SKM-1 treated with dmso at 0.1 percent for 144 hours (cell line): Measurements from ENCODE around the gene GFER.
"Not testable (repeated sequence)": the region's sequence is repeated elsewhere in the genome, so short reads cannot be mapped to it uniquely, and the experiment has no call there.

Source experiments
- DNase-seq: peaks from one replicate; lab custom pipeline; 2025; ENCODE audit not compliant: unreplicated experiment; lab: John Stamatoyannopoulos, UW

Gene GFER

DNA sequence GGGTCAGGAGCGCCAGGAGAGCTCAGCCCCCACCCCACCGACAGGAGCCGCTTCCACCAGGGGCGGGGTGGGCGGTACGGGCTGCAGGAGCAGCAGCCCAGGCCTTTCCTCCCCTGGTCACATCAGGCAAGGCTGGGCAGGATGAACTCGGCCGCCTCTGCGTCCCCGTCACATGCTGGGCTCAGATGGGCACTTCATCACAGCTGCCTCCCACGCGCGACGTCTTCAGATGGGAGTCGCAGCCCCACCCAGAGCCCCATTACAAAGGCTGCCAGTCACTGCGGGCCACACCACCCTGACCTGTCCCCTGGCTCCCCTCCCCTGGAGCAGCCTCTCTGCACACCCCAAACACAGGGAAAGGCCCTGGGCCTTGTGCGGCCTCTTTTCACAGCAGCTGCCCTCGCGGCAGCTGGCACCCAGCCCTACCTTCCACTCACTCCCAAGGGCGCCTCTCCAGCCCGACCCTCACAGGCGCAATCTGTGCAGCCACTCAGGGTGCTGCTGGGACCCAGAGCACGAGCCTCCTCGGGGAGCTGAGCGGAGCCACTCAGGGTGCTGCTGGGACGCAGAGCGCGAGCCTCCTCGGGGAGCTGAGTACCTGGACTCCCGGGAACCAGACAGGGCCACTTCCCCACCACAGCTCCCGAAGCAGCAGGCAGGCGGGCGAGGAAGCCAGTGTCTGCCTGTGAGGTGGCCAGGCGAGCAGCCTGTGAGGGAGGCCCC is 21.0 kb downstream of the GFER start:
- no peak for DNase-seq

DNA sequence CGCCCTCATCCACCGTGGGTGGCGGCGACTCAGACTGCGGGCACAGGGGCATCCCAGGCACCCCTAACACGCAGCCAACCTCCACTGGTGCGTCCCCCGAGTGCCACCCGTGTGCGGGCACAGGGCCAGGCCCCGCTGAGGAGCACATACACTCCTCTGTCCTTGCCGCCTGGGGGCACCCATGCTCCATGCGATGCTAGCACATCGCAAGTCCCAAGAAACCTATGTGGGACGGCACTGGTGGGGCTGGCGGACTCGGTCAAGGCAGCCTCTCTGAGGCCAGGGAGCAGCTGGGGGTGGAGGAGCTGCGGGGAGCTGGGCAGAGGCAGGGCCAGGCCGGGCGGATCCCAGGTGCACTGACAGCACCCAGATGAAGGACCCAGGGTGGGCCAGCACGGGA is 21.7 kb downstream of the GFER start:
- DNase-seq, result no peak

- no peak for DNase-seq
These were observed 22.3 kb downstream of the GFER start for GRCh38 chr16:2006317-2006716.

DNA sequence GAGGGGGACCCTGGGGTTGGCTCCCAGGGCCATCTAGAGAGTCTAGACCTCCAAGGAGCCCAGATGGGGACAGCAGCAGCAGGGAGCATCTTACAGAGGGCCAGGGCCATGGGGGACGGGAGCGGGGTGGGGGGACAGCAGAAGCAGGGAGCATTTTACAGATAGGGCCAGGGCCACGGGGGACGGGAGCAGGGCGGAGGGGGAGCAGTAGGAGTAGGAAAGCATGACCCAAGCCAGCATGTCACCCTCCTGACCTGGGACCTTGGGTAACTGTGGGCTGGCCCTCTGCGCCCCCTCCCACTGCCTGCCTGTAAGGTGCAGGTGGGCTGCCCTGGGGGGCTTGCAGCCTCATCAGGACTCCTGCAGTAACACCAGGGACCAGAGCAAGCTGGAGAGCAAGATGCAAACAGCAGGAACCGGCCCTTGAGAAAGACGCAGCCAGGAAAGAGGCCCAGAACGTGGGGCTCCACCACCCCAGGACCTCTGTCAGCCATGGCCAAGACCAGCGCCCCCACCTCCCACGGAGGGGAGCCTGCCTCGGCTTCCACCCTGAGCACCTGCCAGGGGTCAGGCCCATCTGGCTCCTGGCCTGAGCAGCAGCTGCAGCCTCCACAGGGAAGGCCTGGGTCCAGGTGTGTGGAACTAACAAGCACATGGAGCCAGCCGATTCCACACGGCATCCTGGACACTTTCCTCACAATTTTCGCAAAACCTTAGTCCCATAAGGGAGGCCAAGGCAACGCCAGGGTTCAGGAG is 23.3 kb downstream of the GFER start:
- no peak for DNase-seq

DNA sequence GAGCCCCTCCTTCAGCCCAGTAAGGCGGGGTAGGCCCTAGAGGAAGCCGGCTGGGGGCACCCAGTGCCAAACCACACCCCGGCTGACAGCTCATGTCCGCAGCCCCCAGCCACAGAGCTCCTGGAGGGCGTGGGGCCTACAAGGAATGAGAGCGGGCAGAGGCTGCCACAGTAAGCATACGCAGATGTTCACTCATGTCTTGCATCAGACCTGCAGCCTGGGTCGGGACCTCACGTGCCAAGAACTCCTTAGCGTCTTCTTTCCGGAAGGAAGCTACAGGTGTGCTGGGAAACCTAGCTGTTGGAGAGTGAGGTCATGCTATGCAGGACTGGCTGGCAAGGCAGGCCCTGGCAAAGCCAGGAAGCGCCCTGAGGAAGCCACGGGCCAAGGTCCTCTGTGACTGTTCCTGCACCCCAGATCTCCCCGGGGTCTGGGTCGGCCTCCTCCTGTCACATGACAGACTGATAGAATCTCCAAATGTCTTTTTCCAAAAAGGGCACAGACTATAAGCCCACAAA is 24.1 kb downstream of the GFER start:
- DNase-seq, result no peak

DNA sequence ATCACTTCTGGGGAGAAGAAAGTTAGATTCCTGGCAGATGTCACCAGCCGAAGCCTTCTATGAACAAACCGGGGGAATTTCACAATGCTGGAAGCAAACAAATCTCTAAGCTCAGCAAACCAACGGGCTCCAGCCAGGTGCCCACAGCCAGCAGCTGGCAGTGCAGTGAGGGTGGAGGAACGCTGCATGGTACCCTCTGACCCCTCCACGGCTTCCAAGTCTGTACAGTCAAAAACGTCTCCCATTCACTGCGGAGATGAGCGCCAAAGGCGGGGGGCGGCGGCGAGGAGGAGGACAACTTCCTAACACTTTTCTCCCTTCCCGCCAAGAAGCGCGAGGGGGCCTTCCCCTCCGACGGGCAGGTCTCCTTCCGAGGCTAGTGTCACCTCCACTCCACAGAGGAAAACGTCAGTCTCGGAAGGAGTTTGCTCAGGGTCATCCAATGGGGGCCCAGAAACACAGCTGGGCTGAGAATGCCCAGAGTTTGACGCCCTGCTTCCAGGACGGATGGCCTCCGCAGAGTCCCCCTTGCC is 24.7 kb downstream of the GFER start:
- DNase-seq, result no peak

DNA sequence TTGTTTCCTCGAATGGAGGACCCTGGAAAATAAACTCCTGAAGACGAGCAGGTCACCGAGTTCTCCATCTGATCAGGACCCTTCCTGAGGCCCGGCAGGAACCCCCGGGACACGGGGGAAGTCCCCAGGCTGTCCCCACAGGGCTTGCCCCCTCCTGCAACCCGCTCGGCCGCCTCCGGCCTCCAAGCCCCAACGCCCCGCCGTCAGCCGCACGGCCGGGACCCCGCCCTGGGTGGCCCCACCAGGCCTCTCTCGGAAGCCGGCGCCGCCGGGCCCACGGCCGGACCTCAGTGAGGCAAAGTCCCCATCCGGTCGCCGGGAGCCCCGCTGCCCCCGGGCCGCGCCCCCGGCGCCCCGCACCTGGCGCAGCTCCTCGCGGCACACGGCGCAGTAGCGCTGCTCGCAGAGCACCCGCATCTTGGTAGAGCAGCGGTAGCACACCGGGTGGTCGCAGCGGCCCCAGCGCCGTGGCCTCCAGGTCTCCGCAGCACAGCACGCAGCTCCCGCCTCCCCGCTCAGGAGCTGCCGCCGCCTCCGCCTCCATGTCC is 25.2 kb downstream of the GFER start:
- no peak for DNase-seq

DNA sequence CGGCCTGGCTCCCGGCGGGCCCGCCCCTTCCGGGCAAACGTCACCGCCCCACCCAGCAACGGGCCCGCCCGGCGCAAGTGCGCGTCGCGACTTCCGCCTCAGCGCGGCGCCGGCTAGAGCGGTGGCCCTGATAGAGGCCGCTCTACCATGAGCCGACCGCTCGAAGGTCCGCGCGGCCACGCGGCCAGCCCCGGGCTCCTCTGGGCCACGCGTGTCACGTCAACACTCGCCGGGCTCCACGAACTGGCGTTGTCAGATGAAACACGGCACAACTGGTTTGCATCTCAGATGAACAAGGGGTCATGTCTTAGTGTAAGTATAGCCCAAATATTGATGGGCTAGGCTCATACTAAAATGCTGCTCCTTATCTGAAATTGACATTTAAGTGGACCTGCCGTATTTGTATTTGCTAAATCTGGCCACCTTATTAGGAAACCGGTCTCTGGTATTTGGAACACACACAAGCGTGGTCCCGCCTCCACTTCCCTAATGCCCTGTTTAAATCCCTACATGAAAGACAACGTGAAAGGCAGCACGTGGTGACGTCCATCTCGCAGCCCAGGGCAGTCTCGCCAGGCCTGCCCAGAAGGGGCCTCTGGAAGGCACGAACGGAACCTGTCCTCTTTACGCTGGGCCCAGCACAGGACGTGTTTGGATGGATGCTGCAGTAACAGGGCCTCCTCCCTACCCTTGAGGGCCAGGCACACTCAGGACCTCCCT is 26.0 kb downstream of the GFER start, which contains the start of gene ZNF598:
Gene ZNF598 (minus strand): TSS at position 31 of the 720 bp plus-strand sequence.
- peak; percentile 58 for DNase-seq

- DNase-seq, result not testable (repeated sequence)
These were observed 27.7 kb downstream of the GFER start for GRCh38 chr16:2011726-2012125.

- no peak for DNase-seq
These were observed 29.5 kb downstream of the GFER start for GRCh38 chr16:2013527-2013926.

GRCh38 chr16:2015117-2015946 is 31.3 kb downstream of the GFER start:
- peak; percentile 26 for DNase-seq

- DNase-seq, result no peak
These were observed 31.9 kb downstream of the GFER start for GRCh38 chr16:2015947-2016208.

DNA sequence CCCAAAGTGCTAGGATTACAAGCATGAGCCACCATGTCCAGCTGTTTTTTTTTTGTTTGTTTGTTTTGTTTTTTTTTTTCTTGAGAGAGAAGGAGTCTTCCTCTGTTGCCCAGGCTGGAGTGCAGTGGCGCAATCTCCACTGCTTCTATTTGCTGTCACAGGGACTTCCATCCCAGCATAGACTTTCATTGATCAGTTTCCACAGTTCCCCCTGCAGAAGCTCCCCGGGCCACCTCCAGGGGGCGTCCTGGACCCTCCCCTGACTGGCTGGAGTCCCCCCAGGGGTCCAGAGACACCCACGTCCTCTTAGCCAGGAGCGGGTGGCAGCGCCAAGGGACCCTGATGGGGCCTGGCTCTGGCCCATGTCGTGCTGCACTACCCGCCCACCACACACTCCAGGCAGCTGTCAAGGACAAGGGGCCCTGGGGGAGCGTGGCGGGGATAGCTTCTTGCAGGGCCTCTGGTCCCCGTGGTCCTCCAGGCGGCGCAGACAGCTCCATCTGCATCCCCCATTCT is 32.5 kb downstream of the GFER start:
- DNase-seq, result peak; percentile 2

DNA sequence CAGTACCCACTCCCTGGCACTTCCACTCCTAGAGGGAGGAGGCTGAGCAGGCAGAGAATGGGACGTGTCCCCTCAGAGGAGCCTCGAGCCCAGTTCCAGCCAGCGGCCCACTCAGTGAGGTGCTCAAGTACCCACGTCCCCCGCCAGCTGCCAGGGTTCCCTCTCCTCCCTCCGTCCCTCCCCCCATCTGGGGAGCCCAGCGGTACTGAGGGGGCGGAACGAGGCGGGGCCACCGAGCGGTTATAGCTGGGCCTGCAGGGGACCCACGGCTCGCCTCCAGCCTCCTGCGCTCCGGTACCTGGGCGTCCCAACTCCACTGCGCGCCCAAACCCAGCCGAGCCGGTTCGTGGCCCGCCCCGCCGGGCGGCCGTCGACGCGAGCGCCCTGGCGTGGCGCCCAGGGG is 35.5 kb downstream of the GFER start, which contains the start of gene NPW:
Gene NPW (plus strand): TSS at position 268 of the 403 bp plus-strand sequence.
- DNase-seq, result no peak

- DNase-seq, result peak; percentile 19
These were observed 36.2 kb downstream of the GFER start for GRCh38 chr16:2019921-2020831.

DNA sequence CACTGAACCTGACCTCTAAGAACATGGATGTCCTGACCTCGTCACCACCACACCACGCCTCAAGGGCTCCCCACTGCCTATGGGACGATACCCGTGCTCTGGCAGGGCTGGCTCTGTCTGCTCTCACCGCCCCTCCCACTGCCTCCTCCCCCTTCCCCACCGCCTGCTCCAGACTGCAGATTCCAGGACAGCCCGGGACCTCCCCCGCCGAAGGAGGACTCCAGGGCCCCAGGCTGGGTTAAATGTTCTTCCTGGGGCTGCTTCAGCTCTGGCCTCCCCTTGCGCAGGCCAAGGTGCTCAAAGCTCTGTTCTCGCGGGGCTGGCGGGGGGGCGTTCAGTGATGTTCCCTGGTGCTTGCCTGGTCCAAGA is 38.7 kb downstream of the GFER start:
- DNase-seq, result peak; percentile 19

DNA sequence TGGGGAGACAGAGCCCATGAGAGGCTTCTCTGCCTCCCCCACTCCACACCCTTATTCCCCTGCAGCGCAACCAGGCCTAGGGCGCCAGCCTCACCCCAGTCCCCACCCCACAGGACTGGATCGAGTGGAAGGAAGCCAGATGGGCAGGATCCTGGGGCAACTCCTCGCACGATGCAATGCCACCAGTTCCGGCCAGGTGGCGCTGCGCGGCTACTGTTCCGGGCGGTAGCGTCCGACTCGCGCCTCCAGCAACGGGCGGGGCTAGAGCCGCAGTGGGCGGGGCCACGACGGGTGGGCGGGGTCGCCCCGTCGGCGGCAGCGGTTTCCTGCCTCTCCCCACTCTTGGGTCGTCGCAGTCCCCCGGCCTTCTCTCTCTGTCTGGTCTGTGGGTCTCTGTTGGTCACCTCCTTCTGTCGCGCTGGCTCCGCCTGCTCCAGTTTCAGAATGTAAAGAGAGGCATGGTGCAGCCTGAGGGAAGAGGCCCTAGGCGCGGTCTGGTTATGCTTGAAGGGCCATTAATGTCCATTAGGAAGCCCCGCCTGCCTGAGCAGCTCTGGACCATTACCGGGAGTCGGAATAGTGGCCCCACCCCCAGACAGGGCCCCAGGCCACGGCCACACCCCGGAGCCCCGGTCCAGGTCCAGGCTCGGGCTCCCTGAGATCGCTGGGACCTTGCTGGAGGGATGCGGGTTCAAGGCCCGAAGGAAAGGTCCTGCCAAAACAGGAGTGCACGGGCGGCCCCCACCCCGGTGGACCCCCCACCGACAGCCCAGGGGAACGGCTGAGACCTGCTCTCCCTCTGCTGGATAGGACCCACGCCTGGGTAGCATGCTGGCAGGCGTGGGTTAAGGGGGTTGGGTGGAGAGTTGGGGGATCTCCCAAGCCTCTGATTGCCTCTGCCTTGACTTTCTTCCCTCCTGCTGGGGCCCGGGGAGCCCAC is 39.4 kb downstream of the GFER start:
- DNase-seq, result peak; percentile 69

GRCh38 chr16:2024032-2024420 is 40.0 kb downstream of the GFER start:
- no peak for DNase-seq
